ENCODE results near the gene BCKDHB.

DNA sequence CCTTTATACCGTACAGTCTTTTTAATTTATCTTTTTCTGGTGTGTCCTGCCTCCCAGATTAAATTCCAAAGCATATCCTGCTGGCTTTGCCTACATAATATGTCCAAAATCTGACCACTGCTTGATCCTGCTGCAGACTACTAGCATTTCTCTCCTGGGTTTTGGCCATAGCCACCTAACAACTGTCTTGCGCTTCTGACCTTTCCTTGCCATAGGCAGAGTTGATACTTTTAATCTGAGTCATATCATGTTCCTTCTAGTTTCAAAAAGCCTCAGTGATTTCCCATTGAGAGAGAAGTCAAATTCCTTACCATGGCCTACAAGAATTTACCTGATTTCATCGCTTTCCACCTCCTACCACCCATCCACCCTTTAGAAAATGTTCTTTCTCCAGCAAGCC is 104.8 kb downstream of the BCKDHB start:
- TF ChIP-seq POLR2A (IDR thresholded peaks at IDR 0.05; ENCODE audit: low read depth, low read length) (no peak), POLR2AphosphoS5 (IDR thresholded peaks at IDR 0.05; ENCODE audit: low read depth, low read length) (no peak)
